Stimulated activated CD8-positive, alpha-beta memory T cell treated with anti-CD3 and anti-CD28 coated beads, Interleukin-4, amount 100 ng/mL, for 1 hour (primary cell): ENCODE results near the gene ANXA4.
"Not testable (repeated sequence)": the region's sequence is repeated elsewhere in the genome, so short reads cannot be mapped to it uniquely, and the experiment has no call there.

Experiments used
- DNase-seq, 2 donors: peaks; one replicate each; pipeline ENCODE4 v3.0.0-alpha.2; 2020; ENCODE audit warnings: low read depth in 2 of 2, low spot score in 1 of 2

Gene ANXA4

GRCh38 chr2:69776886-69777785 lies 35.2 kb downstream of the ANXA4 start:
- no peak for DNase-seq

DNA sequence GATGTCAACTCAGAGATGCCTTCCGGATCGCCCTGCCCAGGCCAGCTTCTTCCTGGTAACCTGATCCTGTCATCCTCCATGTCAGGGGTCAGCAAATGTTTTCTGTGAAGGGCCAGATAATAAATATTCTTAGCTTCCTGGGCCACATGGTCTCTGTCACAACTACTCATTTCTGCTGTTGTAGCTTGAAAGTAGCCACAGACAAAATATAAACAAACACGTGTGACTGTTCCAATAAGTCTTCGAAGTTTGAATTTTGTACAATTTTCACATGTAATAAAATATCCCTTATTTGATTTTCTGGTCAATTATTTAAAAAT lies 35.8 kb downstream of the ANXA4 start:
- DNase-seq, result no peak

GRCh38 chr2:69779258-69780001 lies 37.5 kb downstream of the ANXA4 start:
- no peak for DNase-seq

- no peak for DNase-seq
These were observed 39.0 kb downstream of the ANXA4 start for GRCh38 chr2:69780921-69781320.

DNA sequence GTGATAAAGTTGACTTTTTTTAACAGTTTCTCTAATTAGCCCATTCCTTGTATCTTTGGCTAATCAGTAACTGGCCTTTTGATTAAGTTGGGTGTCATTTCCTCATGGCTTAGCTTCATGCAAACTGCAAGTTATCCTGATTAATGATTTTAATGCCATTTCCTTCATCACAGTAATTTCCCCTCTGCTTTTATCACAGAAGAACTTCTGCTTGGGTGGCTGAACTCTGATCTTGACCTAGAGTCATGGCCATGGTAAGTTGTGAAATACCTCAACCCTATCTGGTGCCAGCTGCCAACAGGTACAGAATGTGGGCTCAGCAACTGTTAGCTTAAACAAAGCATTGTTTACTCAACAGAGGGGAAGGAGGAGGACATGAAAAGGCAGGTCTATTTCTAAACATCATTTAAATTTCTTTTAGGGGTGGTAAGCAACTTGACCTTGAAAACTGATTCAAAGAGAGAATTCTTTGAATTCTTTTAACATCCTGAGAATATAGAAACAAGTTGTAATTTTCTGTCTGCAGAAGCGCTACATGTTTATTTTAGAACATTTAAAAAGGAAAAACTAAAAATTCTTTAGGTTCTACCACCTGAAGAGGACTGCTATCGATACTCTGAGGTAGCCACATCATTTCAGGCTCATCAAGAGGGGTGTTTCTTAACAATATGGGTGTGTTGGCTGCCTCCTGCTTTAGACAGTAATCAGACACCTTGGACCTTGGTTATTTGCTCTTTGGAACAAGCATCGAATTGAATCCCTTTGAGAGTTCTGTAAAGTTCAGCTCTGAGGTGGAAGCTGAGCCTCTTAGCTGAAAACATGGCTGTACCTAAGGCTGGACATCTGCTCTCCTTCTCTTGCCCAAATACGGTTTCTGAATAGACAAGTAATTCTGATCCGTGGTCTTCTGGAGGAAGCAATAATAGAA lies 39.7 kb downstream of the ANXA4 start:
- no peak for DNase-seq

DNA sequence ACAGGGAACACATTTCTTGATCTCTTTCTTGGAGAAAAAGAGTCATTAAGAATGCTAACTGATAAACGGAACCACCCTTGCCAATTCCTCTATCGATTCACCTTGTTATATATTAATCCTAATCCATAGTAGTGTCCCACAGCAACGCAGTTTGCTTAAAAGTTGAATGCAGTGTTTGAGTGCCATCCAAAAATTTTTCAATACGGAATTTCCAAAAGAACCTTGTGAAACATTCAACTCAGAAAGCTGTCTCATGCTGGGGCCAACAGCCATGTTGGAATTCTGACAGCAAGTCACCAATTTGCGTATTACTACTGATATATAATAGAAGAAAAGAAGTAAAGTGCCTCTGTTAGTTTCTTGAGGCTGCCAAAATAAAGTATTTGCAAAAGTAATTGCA lies 42.3 kb downstream of the ANXA4 start:
- no peak for DNase-seq

DNA sequence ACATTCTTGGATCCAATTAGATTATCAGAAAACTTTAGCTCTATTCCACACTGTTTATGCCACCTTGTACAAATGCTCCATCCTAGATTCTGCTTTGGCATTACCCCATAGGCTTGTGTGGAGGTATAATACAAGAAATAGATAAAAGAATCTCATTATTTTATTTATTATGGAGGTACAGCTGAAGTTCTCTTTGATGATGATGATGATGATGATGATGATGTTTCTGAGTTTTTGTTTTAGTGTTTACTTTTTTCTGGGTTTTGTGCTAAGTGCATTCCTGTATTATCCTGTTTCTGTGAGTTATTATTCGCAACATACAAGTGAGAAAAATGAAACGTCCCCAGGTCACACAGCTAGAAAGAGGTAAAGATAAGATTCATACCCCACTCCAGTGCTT lies 43.4 kb downstream of the ANXA4 start:
- DNase-seq, result no peak

DNA sequence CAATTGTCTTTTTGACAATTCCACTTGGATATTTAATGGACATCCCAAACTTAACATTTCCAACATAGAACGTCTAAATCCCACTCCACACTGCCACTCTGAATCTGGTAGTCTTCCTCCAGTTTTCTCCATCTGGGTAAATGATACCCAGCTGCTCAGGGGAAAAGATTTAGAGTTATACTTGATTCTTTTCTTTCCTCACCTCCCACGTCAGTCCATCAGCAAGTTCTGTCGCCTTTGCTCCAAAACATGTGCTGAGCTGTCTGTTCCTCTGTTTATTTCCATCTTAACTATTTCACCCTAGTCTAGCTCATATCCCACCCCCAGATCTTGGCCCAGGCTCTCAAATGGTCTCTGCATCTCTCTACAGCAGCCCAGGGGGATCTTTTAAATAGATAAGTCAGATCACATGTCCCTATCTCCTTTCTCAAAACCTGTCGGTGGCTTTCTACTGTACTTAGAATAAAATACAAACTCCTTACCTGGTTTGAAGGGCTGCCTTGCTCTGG lies 44.2 kb downstream of the ANXA4 start:
- DNase-seq, result no peak

DNA sequence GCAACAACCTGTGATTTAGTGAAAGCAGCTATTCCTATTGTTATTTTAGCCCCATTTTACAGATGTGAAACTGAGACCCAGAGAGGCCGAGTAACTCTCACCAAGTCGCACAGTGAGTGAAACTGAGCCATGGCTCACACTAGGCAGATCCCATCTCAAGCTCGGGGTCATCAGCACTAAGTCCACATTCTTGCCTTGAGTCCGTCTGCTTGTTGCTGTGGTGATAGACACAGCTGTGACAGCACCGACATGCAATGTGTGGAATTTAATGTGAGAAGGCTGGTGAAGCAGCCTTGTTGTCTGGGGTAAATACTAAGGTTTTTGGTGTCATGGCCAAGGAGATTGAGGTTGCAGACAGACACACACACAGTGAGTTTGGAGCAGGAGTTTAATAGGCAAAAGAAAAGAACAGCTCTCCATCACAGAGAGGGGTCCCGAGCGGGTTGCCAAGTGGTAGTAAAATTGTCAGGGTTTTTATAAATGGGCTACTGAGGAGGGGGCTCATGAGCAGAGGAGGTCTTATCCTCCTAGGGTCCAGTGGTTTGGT lies 47.3 kb downstream of the ANXA4 start:
- DNase-seq, result no peak

- no peak for DNase-seq
These were observed 48.1 kb downstream of the ANXA4 start for GRCh38 chr2:69789772-69790600.

DNA sequence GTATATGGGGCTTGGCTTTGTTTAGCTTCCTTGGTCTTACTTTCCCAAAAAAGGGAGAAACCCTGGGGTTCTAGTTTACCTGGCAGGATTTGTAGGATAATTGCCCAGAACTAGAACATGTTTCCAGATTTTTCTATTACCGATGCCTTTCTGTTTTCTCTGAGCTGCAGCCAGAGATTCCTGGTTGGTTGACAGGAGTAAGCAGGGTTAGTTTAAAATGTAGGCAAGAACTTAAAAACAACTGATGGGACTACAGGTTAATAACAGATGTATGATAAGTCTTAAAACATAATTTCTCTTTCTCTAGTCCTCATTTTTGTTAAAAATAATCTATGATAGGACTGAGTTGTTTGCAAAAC lies 48.6 kb downstream of the ANXA4 start:
- no peak for DNase-seq

DNA sequence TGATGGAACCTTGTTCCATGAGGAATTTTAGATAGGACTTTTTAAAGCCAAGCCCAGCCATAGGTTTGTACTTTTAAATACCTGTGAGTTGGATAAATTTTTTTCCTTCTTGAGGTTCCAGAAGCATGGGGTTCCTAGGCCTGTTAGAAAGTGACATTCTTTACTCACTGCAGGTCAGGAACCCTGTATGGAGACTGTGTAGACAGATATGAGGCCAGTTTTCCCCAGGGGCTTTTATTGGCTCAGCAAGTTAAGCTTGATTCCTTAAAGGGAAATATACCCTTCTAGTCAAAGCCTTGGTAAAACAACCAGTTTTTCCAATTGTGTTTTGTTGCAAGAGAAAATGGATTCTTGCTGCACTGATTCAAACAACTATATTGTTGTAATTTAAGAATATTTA lies 49.1 kb downstream of the ANXA4 start:
- no peak for DNase-seq

DNA sequence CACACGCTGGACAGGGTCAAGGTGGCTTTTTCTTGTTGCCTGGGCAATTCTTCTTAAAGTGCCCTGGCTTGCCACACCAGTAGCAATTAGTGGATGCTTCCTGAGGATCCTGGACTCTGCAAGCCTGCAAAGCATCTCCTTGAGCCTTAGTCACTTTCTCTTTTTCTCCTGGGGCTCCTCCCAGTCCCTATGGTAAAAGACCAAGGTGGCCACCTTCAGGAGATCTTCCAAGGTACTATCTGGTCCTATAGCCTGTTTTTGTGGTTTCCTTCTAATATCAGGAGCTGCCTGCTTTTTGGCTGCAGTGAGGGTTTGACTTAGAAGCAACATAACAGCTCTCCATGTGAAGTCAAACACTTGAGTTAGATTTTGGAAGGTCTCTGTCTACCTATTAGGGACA lies 54.2 kb downstream of the ANXA4 start:
- DNase-seq, result no peak

DNA sequence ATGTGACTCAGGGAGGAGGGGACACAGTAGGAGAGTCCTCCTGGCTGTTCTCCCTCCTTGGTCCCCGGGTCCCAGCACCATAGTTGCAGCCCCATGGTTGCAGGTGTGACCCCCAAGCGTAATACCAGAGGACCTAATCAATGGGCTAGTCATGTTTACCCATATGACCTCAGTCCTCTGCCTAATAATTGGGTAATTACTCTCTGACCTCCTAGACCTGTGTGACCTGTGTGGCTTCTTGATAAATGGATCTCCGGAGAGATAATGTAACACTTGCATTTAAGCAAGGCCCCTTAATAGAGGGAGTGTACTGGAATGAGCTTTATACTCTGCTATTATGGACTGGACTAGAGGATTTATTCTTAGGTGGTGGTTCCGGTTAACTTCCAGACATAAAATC lies 55.3 kb downstream of the ANXA4 start:
- no peak for DNase-seq

GRCh38 chr2:69797836-69798289 lies 55.9 kb downstream of the ANXA4 start:
- DNase-seq, result no peak

- DNase-seq, result no peak
These were observed 56.5 kb downstream of the ANXA4 start for GRCh38 chr2:69798290-69798908.

- no peak for DNase-seq
These were observed 57.1 kb downstream of the ANXA4 start for GRCh38 chr2:69798909-69799526.

DNA sequence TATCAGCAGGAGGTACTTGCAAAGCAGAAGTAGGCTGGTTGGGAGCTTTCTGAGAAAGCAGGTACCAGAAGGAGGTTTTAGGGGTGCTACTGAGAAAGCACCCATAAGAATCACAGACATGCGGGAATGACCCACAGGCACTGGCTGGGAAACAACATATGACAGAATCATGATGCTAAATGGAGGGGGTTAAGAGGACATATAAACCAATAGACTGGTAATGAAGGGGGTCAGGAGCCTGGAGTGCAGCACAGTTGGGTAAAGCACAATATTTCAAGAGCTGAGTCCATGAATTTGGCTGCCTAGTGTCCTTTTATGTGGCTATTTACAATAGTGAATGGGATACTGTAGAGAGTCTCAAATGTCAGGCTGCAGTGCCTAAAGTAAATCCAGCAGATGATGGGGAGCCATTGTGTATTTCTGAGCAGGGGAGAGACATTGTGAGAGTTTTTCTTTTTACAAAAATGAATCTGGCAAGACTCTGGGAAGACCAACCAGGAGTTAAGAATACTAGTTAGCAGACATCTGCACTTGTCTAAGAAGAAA lies 59.9 kb downstream of the ANXA4 start:
- DNase-seq, result no peak

DNA sequence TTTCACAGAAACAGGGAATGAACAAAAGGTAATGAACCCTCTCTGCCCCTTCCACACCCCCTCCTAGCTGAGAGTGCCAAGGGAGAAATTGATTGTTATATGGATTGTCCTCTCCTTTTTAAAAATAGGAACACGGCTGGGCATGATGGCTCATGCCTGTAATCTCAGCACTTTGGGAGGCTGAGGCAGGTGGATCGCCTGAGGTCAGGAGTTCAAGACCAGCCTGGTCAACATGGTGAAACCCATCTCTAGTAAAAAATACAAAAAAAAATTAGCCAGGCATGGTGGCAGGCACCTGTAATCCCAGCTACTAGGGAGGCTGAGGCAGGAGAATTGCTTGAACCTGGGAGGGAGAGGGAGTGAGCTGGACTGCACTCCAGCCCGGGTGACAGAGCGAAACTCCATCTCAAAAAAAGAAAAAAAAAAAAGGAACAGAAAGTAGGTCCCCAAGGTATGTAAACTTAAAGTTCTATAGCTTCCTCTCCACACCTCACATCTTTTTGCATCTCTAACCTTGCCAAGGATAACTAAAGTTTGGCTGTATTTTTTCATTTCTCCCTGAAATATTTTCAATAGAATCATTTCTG lies 60.9 kb downstream of the ANXA4 start:
- not testable (repeated sequence) for DNase-seq
